ENCODE results near the gene AVPR2. TPM values are rescaled to one million over a fixed set of nuclear protein-coding genes. Genes with fewer than 3 reads are reported as not detected.

Gene AVPR2
- total RNA-seq, 1 donor from 2014 or later: 3.1 TPM

DNA sequence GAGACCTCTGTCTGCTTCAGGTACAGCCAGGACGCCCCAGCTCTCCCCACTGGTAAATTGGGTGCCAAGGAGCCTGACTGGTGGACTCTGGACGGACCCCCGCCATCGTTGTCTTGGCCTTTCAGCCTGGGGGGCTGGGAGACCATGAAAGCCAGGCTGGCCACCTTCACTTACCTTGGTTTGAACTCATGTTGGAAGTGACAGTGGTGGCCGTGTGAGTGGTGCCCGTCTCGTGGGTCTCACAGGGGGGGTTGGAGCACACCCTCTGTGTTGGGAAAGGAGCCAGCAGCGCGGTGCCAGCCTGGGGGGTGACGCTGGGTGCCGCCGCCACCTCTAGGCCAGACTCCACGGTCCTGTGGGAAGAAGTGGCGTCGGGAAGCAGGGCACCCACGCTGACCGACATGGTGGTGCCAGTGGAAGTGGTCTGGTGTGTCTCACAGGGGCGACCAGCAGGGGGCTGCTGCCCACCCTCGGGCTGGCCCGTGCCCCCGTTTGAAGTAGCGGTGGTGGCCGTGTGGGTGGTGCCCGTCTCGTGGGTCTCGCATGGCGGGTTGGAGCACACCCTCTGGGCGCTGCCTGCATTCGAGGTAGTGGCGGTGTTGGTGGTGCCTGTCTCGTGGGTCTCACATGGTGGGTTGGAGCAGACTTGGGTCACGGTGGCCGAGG is 49.6 kb downstream of the AVPR2 start:
- peak overlapping the region; percentile 40 for H3K27ac ChIP-seq (replicated peaks)
- TF ChIP-seq CTCF (IDR thresholded peaks at IDR 0.05; ENCODE audit: borderline replicate concordance): no peak
- no peaks in the 10 kb centered on the region for H3K9me3 ChIP-seq (replicated peaks)
- peaks cover 19% of the 10 kb centered on the region for H3K4me1 ChIP-seq
- intact Hi-C loops (cut with micrococcal nuclease): loop anchor here (5.0 kb wide), 1 partner anchor 192 kb away; the partner anchor contains the start of gene PLXNB3
- no peak overlapping the region for H3K4me3 ChIP-seq
- DNase-seq: no peak
- H3K27me3 ChIP-seq (ENCODE audit: low read depth): no peaks in the 10 kb centered on the region
- H3K36me3 ChIP-seq: peaks cover 86% of the 10 kb centered on the region

GRCh38 chrX:153954558-153955227 is 50.2 kb downstream of the AVPR2 start:
- H3K4me3 ChIP-seq: no peak overlapping the region
- H3K36me3 ChIP-seq: peaks cover 89% of the 10 kb centered on the region
- TF ChIP-seq CTCF (IDR thresholded peaks at IDR 0.05; ENCODE audit: borderline replicate concordance): no peak

GRCh38 chrX:153955228-153955732 is 50.8 kb downstream of the AVPR2 start:
- no peak overlapping the region for H3K4me3 ChIP-seq
- H3K27me3 ChIP-seq (ENCODE audit: low read depth): no peaks in the 10 kb centered on the region
- no peak overlapping the region for H3K27ac ChIP-seq (replicated peaks)
- peaks cover 88% of the 10 kb centered on the region for H3K36me3 ChIP-seq
- no peak for DNase-seq
- H3K9me3 ChIP-seq (replicated peaks): no peaks in the 10 kb centered on the region
- TF ChIP-seq CTCF (IDR thresholded peaks at IDR 0.05; ENCODE audit: borderline replicate concordance): no peak
- intact Hi-C loops (cut with micrococcal nuclease): no loop called here
- peaks cover 9% of the 10 kb centered on the region for H3K4me1 ChIP-seq

More at GRCh38 chrX:153954558-153955227, 50.2 kb downstream of the AVPR2 start:
- no peak for DNase-seq
- intact Hi-C loops (cut with micrococcal nuclease): loop anchor here (5.0 kb wide), 1 partner anchor 192 kb away; the partner anchor contains the start of gene PLXNB3
- Histone ChIP-seq H3K4me1 (peaks cover 12% of the 10 kb centered on the region), H3K27me3 (ENCODE audit: low read depth) (no peaks in the 10 kb centered on the region), H3K9me3 (replicated peaks) (no peaks in the 10 kb centered on the region), H3K27ac (replicated peaks) (no peak overlapping the region)

- intact Hi-C loops (cut with micrococcal nuclease): no loop called here
- no peak overlapping the region for H3K27ac ChIP-seq (replicated peaks)
- H3K36me3 ChIP-seq: peaks cover 86% of the 10 kb centered on the region
- no peaks in the 10 kb centered on the region for H3K9me3 ChIP-seq (replicated peaks)
- H3K27me3 ChIP-seq (ENCODE audit: low read depth): no peaks in the 10 kb centered on the region
- no peak overlapping the region for H3K4me3 ChIP-seq
- peaks cover 9% of the 10 kb centered on the region for H3K4me1 ChIP-seq
- no peak for DNase-seq
- TF ChIP-seq CTCF (IDR thresholded peaks at IDR 0.05; ENCODE audit: borderline replicate concordance): no peak
These were observed 51.8 kb downstream of the AVPR2 start for GRCh38 chrX:153956044-153956907.

Other genes with a start within 250 kb of the AVPR2 start
- 6.1 TPM for gene PNCK, start 230.9 kb upstream of the AVPR2 start, total RNA-seq
- 229 TPM for gene SLC6A8, start 216.7 kb upstream of the AVPR2 start, total RNA-seq
- 80.8 TPM for gene BCAP31, start 180.3 kb upstream of the AVPR2 start, total RNA-seq
- gene ABCD1, start 179.8 kb upstream of the AVPR2 start, total RNA-seq: 16.0 TPM
- gene PLXNB3, start 140.4 kb upstream of the AVPR2 start, total RNA-seq: 2.9 TPM
- 52.8 TPM for gene SRPK3, start 123.6 kb upstream of the AVPR2 start, total RNA-seq
- 72.5 TPM for gene IDH3G, start 110.3 kb upstream of the AVPR2 start, total RNA-seq
- 123 TPM for gene SSR4, start 110.0 kb upstream of the AVPR2 start, total RNA-seq
- gene PDZD4, start 74.1 kb upstream of the AVPR2 start, total RNA-seq: 4.5 TPM
- 4.0 TPM for gene L1CAM, start 18.5 kb upstream of the AVPR2 start, total RNA-seq
- 10.0 TPM for gene ARHGAP4, start 21.6 kb downstream of the AVPR2 start, total RNA-seq
- gene NAA10, start 30.4 kb downstream of the AVPR2 start, total RNA-seq: 67.1 TPM
- gene RENBP, start 40.0 kb downstream of the AVPR2 start, total RNA-seq: 7.5 TPM
- 28.4 TPM for gene HCFC1, start 67.1 kb downstream of the AVPR2 start, total RNA-seq
- gene TMEM187, start 68.1 kb downstream of the AVPR2 start, total RNA-seq: 6.4 TPM
- gene IRAK1, start 115.2 kb downstream of the AVPR2 start, total RNA-seq: 40.6 TPM
- gene MECP2, start 193.0 kb downstream of the AVPR2 start, total RNA-seq: 28.3 TPM
- gene OPN1LW, start 239.6 kb downstream of the AVPR2 start, total RNA-seq: not detected

Measured in left ventricle myocardium inferior (tissue), 1 donor.